DMS153 (cell line): ENCODE data around the gene COX6B2.
A peak's percentile ranks its signal among the peaks of the same experiment; 100 is the strongest.
"Not testable (repeated sequence)": the region's sequence is repeated elsewhere in the genome, so short reads cannot be mapped to it uniquely, and the experiment has no call there.

Experiments
- DNase-seq: peaks from one replicate; lab custom pipeline; 2025; lab: John Stamatoyannopoulos, UW

COX6B2 gene

GRCh38 chr19:55341595-55342531 lies 12.7 kb downstream of the COX6B2 start:
- no peak for DNase-seq

GRCh38 chr19:55341171-55341588 lies 13.3 kb downstream of the COX6B2 start:
- peak; percentile 56 for DNase-seq

- DNase-seq = no peak
Measured at GRCh38 chr19:55340784-55341147, 13.8 kb downstream of the COX6B2 start.

GRCh38 chr19:55339889-55340783 lies 14.4 kb downstream of the COX6B2 start:
- no peak for DNase-seq

GRCh38 chr19:55339105-55339888 lies 15.2 kb downstream of the COX6B2 start, which contains the start of gene KMT5C:
TSS of gene KMT5C (plus strand) at chr19:55339876. CDS start at chr19:55341937, 2,061 bp downstream.
- DNase-seq = peak; percentile 100

GRCh38 chr19:55336101-55336500 lies 18.4 kb downstream of the COX6B2 start:
- no peak for DNase-seq

- no peak for DNase-seq
Measured at GRCh38 chr19:55333870-55334269, 20.6 kb downstream of the COX6B2 start.

GRCh38 chr19:55329791-55330190 lies 24.7 kb downstream of the COX6B2 start:
- not testable (repeated sequence) for DNase-seq

- DNase-seq = not testable (repeated sequence)
Measured at GRCh38 chr19:55328774-55329318, 25.7 kb downstream of the COX6B2 start.

- DNase-seq = no peak
Measured at GRCh38 chr19:55325172-55325571, 29.3 kb downstream of the COX6B2 start, which contains the start of gene TMEM150B. TSS of gene TMEM150B (minus strand) at chr19:55325341. CDS start at chr19:55321036, 4,305 bp downstream.

- no peak for DNase-seq
Measured at GRCh38 chr19:55324662-55325061, 29.9 kb downstream of the COX6B2 start.

- DNase-seq = no peak
Measured at GRCh38 chr19:55322204-55322885, 32.2 kb downstream of the COX6B2 start.

GRCh38 chr19:55321466-55322137 lies 32.9 kb downstream of the COX6B2 start:
- DNase-seq = no peak

GRCh38 chr19:55320844-55321419 lies 33.6 kb downstream of the COX6B2 start:
- DNase-seq = no peak

GRCh38 chr19:55319785-55320184 lies 34.7 kb downstream of the COX6B2 start:
- peak; percentile 29 for DNase-seq

- no peak for DNase-seq
Measured at GRCh38 chr19:55316646-55317045, 37.9 kb downstream of the COX6B2 start.

GRCh38 chr19:55315956-55316525 lies 38.5 kb downstream of the COX6B2 start:
- no peak for DNase-seq

GRCh38 chr19:55314396-55314795 lies 40.1 kb downstream of the COX6B2 start:
- DNase-seq = no peak
